Measurements from ENCODE around the gene ADAMTS20. TPM values are rescaled to one million over a fixed set of nuclear protein-coding genes. Genes with fewer than 3 reads are reported as not detected.

Gene ADAMTS20
- total RNA-seq, 1 experiment from 2014 or later = not detected

GRCh38 chr12:43480591-43480990 is 71.4 kb downstream of the ADAMTS20 start:
- BruUV-seq (replicated peaks) = no TSS peak
- CTCF ChIA-PET = no interaction called here
- no peaks in the 10 kb centered on the region for H3K4me1 ChIP-seq (ENCODE audit: control insufficient read depth, insufficient read depth, low read length)
- DNase-seq (ENCODE audit: low read depth, low spot score) = no peak
- TF ChIP-seq REST (IDR thresholded peaks at IDR 0.05; ENCODE audit: insufficient read depth in 1 of 2, low read depth in 2 of 2, low read length in 1 of 2) (no peak), TCF7L2 (IDR thresholded peaks at IDR 0.05; ENCODE audit: low read depth, low read length) (no peak), POLR2AphosphoS5 (IDR thresholded peaks at IDR 0.05; ENCODE audit: low read depth, low read length) (no peak), SIN3A (IDR thresholded peaks at IDR 0.05; ENCODE audit: borderline replicate concordance, insufficient read depth, low read depth, low read length) (no peak), CTCF (IDR thresholded peaks at IDR 0.05) (no peak)
- no peaks in the 10 kb centered on the region; the same call in 1 of the 2 replicates for H3K27me3 ChIP-seq (ENCODE audit: control insufficient read depth, insufficient read depth, low read length)
- no peaks in the 10 kb centered on the region for H3K36me3 ChIP-seq (ENCODE audit: control insufficient read depth, insufficient read depth, low read length)
- POLR2A ChIA-PET = no interaction called here
- no peaks in the 10 kb centered on the region for H3K9me3 ChIP-seq (ENCODE audit: control insufficient read depth, insufficient read depth, low read depth, low read length)
- no peak for ATAC-seq
- intact Hi-C loops (cut with micrococcal nuclease; ENCODE audit: unreplicated experiment) = no loop called here
- in situ Hi-C loops (cut with HindIII; ENCODE audit: low pct_unique_long_range_greater_than_20kb, low sequenced_read_pairs) = no loop called here
- H3K27ac ChIP-seq (ENCODE audit: low read length) = no peak overlapping the region
- H3K4me3 ChIP-seq (ENCODE audit: low read depth in 2 of 2, low read length in 2 of 2) = no peak overlapping the region

GRCh38 chr12:43462741-43463140 is 89.3 kb downstream of the ADAMTS20 start:
- Histone ChIP-seq H3K4me1 (ENCODE audit: control insufficient read depth, insufficient read depth, low read length) (no peaks in the 10 kb centered on the region), H3K4me3 (ENCODE audit: low read depth in 2 of 2, low read length in 2 of 2) (no peak overlapping the region), H3K27ac (ENCODE audit: low read length) (no peak overlapping the region), H3K9me3 (ENCODE audit: control insufficient read depth, insufficient read depth, low read depth, low read length) (no peaks in the 10 kb centered on the region), H3K36me3 (ENCODE audit: control insufficient read depth, insufficient read depth, low read length) (no peaks in the 10 kb centered on the region), H3K27me3 (ENCODE audit: control insufficient read depth, insufficient read depth, low read length) (peaks cover 2% of the 10 kb centered on the region; the same call in 1 of the 2 replicates)
- no peak for ATAC-seq
- BruUV-seq (replicated peaks) = no TSS peak
- in situ Hi-C loops (cut with HindIII; ENCODE audit: low pct_unique_long_range_greater_than_20kb, low sequenced_read_pairs) (no loop called here), intact Hi-C loops (cut with micrococcal nuclease; ENCODE audit: unreplicated experiment) (no loop called here)
- DNase-seq (ENCODE audit: low read depth, low spot score) = no peak
- POLR2A ChIA-PET = no interaction called here
- TF ChIP-seq TCF7L2 (IDR thresholded peaks at IDR 0.05; ENCODE audit: low read depth, low read length) (no peak), POLR2AphosphoS5 (IDR thresholded peaks at IDR 0.05; ENCODE audit: low read depth, low read length) (no peak), REST (IDR thresholded peaks at IDR 0.05; ENCODE audit: insufficient read depth in 1 of 2, low read depth in 2 of 2, low read length in 1 of 2) (no peak), CTCF (IDR thresholded peaks at IDR 0.05) (no peak), SIN3A (IDR thresholded peaks at IDR 0.05; ENCODE audit: borderline replicate concordance, insufficient read depth, low read depth, low read length) (no peak)
- CTCF ChIA-PET = no interaction called here
